Frontal cortex (tissue), 4 donors: Measurements from ENCODE around the gene MRM1. TPM values are rescaled to one million over a fixed set of nuclear protein-coding genes. Genes with fewer than 3 reads are reported as not detected.
"Not testable (repeated sequence)": the region's sequence is repeated elsewhere in the genome, so short reads cannot be mapped to it uniquely, and the experiment has no call there.

Experiments
- DNase-seq, 2 donors: peaks; one replicate each; pipeline ENCODE4 v3.0.0; 2012; ENCODE audit warnings: low spot score in 2 of 2
- FAIRE-seq: peaks from 2 replicates; lab custom pipeline; 2012; peaks lifted over from hg19 to GRCh38; lab: Jason Lieb, UNC
- total RNA-seq: library from RNA; depleted of rRNA; stranded (reverse); fragments of >200 nt; gene quantifications from one replicate; pipeline ENCODE4 v1.2.3, GENCODE V29; 2014
- donor health status: control.
- donor health status: control.
- donor health status: control.

The MRM1 gene
- total RNA-seq, 1 donor from 2014 or later: 3.3 TPM

GRCh38 chr17:36599546-36600250 lies 1.7 kb upstream of the MRM1 start:
- FAIRE-seq (no peak), DNase-seq (no peak)

GRCh38 chr17:36600465-36600864 lies 918 bp upstream of the MRM1 start:
- DNase-seq (no peak), FAIRE-seq (no peak)

- DNase-seq (peak in 1 of 2 donors; percentile 33), FAIRE-seq (no peak)
These were observed 464 bp upstream of the MRM1 start for GRCh38 chr17:36600936-36601302.

- DNase-seq: no peak
- no peak for FAIRE-seq
These were observed 806 bp downstream of the MRM1 start for GRCh38 chr17:36602030-36602748.

GRCh38 chr17:36602924-36603384 lies 1.6 kb downstream of the MRM1 start:
- FAIRE-seq: no peak
- DNase-seq: peak; percentile 39 to 43

GRCh38 chr17:36605028-36605427 lies 3.6 kb downstream of the MRM1 start:
- not testable (repeated sequence) for FAIRE-seq, DNase-seq

- DNase-seq: no peak
- no peak for FAIRE-seq
These were observed 6.9 kb downstream of the MRM1 start for GRCh38 chr17:36608280-36608679.

GRCh38 chr17:36608794-36609497 lies 7.6 kb downstream of the MRM1 start:
- FAIRE-seq (no peak), DNase-seq (peak in 1 of 2 donors; percentile 77)

- no peak for FAIRE-seq
These were observed 8.1 kb downstream of the MRM1 start for GRCh38 chr17:36609498-36609862.

GRCh38 chr17:36610474-36610873 lies 9.1 kb downstream of the MRM1 start:
- FAIRE-seq: no peak

More at GRCh38 chr17:36609498-36609862, 8.1 kb downstream of the MRM1 start:
- DNase-seq: no peak

GRCh38 chr17:36611345-36612072 lies 10.1 kb downstream of the MRM1 start:
- DNase-seq: no peak
- no peak for FAIRE-seq

More at GRCh38 chr17:36610474-36610873, 9.1 kb downstream of the MRM1 start:
- DNase-seq: no peak

GRCh38 chr17:36612323-36612722 lies 10.9 kb downstream of the MRM1 start:
- no peak for DNase-seq
- FAIRE-seq: no peak

- FAIRE-seq (no peak), DNase-seq (no peak)
These were observed 11.8 kb downstream of the MRM1 start for GRCh38 chr17:36613155-36613554.

GRCh38 chr17:36614081-36614480 lies 12.7 kb downstream of the MRM1 start:
- FAIRE-seq: no peak
- no peak for DNase-seq

GRCh38 chr17:36614933-36615332 lies 13.6 kb downstream of the MRM1 start:
- FAIRE-seq (no peak), DNase-seq (no peak)

- FAIRE-seq: no peak
These were observed 15.0 kb downstream of the MRM1 start for GRCh38 chr17:36616061-36617029.

GRCh38 chr17:36617773-36618172 lies 16.4 kb downstream of the MRM1 start:
- no peak for DNase-seq
- no peak for FAIRE-seq

More at GRCh38 chr17:36616061-36617029, 15.0 kb downstream of the MRM1 start:
- no peak for DNase-seq

- no peak for DNase-seq
- FAIRE-seq: no peak
These were observed 21.9 kb downstream of the MRM1 start for GRCh38 chr17:36623281-36623680.

GRCh38 chr17:36625188-36625587 lies 23.8 kb downstream of the MRM1 start:
- FAIRE-seq (no peak), DNase-seq (no peak)
